GM12875 (cell line): ENCODE results near the gene TTLL8.

ENCODE experiments used
- H3K4me3 ChIP-seq: one replicate; pipeline ENCODE4 v1.5.1; 2011; ENCODE audit warnings: low read depth, low read length, control low read depth
- TF ChIP-seq, protein P1 (sequence below): IDR thresholded peaks from 2 replicates; pipeline ENCODE4 v1.5.1; 2011; ENCODE audit warnings: low read depth, mild to moderate bottlenecking, control low read depth, inconsistent platforms, low read length, moderate library complexity, borderline replicate concordance; ENCODE audit not compliant: insufficient read depth

The TTLL8 gene

GRCh38 chr22:50010676-50011446 lies 47.2 kb downstream of the TTLL8 start:
- TF ChIP-seq, protein P1, sequence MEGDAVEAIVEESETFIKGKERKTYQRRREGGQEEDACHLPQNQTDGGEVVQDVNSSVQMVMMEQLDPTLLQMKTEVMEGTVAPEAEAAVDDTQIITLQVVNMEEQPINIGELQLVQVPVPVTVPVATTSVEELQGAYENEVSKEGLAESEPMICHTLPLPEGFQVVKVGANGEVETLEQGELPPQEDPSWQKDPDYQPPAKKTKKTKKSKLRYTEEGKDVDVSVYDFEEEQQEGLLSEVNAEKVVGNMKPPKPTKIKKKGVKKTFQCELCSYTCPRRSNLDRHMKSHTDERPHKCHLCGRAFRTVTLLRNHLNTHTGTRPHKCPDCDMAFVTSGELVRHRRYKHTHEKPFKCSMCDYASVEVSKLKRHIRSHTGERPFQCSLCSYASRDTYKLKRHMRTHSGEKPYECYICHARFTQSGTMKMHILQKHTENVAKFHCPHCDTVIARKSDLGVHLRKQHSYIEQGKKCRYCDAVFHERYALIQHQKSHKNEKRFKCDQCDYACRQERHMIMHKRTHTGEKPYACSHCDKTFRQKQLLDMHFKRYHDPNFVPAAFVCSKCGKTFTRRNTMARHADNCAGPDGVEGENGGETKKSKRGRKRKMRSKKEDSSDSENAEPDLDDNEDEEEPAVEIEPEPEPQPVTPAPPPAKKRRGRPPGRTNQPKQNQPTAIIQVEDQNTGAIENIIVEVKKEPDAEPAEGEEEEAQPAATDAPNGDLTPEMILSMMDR, result no peak
- peak overlapping the region; percentile 10 for H3K4me3 ChIP-seq

- TF ChIP-seq, protein P1, result no peak
Observed at GRCh38 chr22:50009765-50010675, 48.1 kb downstream of the TTLL8 start.

DNA sequence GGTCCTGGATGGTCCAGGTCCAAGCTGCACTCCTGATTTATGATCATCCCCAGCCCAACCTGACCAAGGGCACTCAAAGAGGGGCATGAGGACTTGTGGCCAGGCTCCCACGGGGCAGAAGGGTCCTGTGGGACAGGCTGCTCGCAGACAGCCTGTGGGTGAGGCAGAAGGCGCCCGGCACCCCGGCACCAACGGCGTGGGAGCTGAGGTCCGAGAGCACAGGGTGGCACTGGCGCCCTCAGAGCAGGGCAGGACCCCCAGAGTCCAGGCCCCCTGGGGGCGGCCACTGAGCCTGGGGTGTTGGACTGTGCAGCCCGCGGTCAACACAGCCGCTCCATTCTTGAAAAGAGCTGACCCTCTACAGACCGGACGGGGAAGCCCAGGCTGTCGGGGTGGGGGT lies 48.8 kb downstream of the TTLL8 start:
- TF ChIP-seq, protein P1, result no peak
- no peak overlapping the region for H3K4me3 ChIP-seq

More at GRCh38 chr22:50009765-50010675, 48.1 kb downstream of the TTLL8 start:
- peak overlapping the region; percentile 10 for H3K4me3 ChIP-seq

- TF ChIP-seq, protein P1, result no peak
Observed at GRCh38 chr22:50008151-50009040, 49.7 kb downstream of the TTLL8 start.

DNA sequence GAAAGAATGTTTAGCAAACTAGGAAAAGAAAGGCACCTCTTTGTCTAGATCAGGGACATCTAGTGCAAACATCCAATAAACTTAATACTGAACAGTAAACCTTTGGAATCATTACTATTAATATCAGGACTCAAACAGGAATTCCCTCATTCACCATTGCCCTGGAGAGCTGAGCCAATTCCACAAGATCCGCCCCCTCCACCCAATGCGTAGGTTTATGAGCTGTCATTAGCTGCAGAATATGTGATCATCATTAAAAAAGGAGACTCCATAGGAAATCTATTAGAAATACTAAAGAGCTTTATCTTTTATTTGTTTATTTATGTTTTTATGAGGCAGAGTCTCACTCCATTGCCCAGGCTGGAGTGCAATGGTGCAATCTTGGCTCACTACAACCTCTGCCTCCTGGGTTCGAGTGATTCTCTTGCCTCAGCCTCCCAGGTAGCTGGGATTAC lies 51.0 kb downstream of the TTLL8 start:
- H3K4me3 ChIP-seq, result no peak overlapping the region
- TF ChIP-seq, protein P1, result no peak

More at GRCh38 chr22:50008151-50009040, 49.7 kb downstream of the TTLL8 start:
- no peak overlapping the region for H3K4me3 ChIP-seq

- no peak overlapping the region for H3K4me3 ChIP-seq
- TF ChIP-seq, protein P1, result no peak
Observed at GRCh38 chr22:50004918-50005317, 53.2 kb downstream of the TTLL8 start.
